Breast epithelium (tissue), 4 donors: Measurements from ENCODE around the gene LRRC26. TPM values are rescaled to one million over a fixed set of nuclear protein-coding genes. Genes with fewer than 3 reads are reported as not detected.

Source experiments
- DNase-seq, 2 donors: peaks; one replicate each; pipeline ENCODE4 v3.0.0-alpha.2; 2019; ENCODE audit warnings: low spot score in 2 of 2
- H3K27ac ChIP-seq, 2 donors: fragments of 200-600 bp; sonication (generic) in 1 of 2; one replicate each; pipeline ENCODE4 v1.5.1; 2016 to 2019; ENCODE audit warnings: mild to moderate bottlenecking in 1 of 2
- H3K27me3 ChIP-seq, 2 donors: fragments of 200-600 bp; sonication (generic) in 1 of 2; one replicate each; pipeline versions ENCODE4 v1.5.1 to v1.6.0; 2017 to 2019; ENCODE audit warnings: control low read depth in 1 of 2, mild to moderate bottlenecking in 1 of 2
- H3K36me3 ChIP-seq: fragments of 200-600 bp; one replicate; pipeline ENCODE4 v1.5.1; 2019
- H3K4me1 ChIP-seq, 2 donors: fragments of 200-600 bp; sonication (generic); one replicate each; pipeline ENCODE4 v1.5.1; 2016 to 2019; ENCODE audit warnings: control low read depth in 1 of 2
- H3K4me3 ChIP-seq, 3 donors: fragments of 200-600 bp; sonication (generic); 1 replicate in 2 of 3; 2 replicates in 1 of 3; pipeline ENCODE4 v1.5.1; 2016 to 2019; ENCODE audit warnings: mild to moderate bottlenecking in 3 of 3, moderate library complexity in 2 of 3
- H3K9me3 ChIP-seq, 2 donors: fragments of 200-600 bp; sonication (generic) in 1 of 2; one replicate each; pipeline ENCODE4 v1.5.1; 2016 to 2019; ENCODE audit warnings: control low read depth in 1 of 2
- POLR2A ChIP-seq: fragments of 450-650 bp; IDR thresholded peaks from one replicate; pipeline ENCODE4 v1.6.1; 2016; ENCODE audit warnings: antibody characterized with exemption, mild to moderate bottlenecking, moderate library complexity
- POLR2AphosphoS5 ChIP-seq, 3 donors: sonication (generic); formaldehyde crosslinking; IDR thresholded peaks; one replicate each; pipeline ENCODE4 v1.6.1; 2017; ENCODE audit warnings: antibody characterized with exemption in 3 of 3
- intact Hi-C: fragments of 100-400 bp; cut with DNase I; formaldehyde crosslinking; loops from one replicate; pipeline ENCODE4 v1.15.1; 2023; ENCODE audit warnings: low total_unique reads
- total RNA-seq, 3 donors: library from RNA; depleted of rRNA; stranded (reverse); fragments of >200 nt; gene quantifications; one replicate each; pipeline ENCODE4 v1.1.0, GENCODE V29; 2016
- TF ChIP-seq, protein P1 (sequence below), 3 donors: fragments of 450-650 bp; IDR thresholded peaks; one replicate each; pipeline ENCODE4 v1.5.1; 2016 to 2017; ENCODE audit warnings: antibody characterized with exemption in 3 of 3, mild to moderate bottlenecking in 3 of 3, moderate library complexity in 3 of 3

LRRC26 gene
- total RNA-seq, 3 donors from 2014 or later, result 7.8 to 9.2 TPM; not detected in 1

DNA sequence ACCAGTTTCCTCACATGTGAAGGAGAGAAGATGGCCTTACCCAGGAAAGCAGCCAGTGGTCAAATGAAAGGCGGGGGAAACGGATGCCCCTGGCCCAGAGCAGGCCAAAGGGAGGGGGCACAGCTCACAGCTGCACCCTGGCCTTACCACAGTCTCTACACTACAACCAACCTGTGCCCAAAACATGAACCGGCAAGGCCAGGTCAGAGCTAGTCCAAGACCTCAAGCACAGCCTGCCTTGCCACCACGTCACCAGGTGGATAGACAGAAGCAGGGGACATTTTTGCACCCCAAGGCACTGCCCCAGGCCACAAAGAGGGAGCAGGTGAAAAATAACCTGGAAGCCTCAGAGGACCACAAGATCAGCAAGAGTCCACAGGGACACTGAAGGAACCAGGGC, 26.4 kb downstream of the LRRC26 start:
- Histone ChIP-seq H3K4me1 (no peaks in the 10 kb centered on the region), H3K4me3 (no peak overlapping the region), H3K9me3 (no peaks in the 10 kb centered on the region), H3K36me3 (no peaks in the 10 kb centered on the region), H3K27ac (no peak overlapping the region), H3K27me3 (peaks cover 4 to 85% of the 10 kb centered on the region in 2 donors)
- TF ChIP-seq POLR2A (no peak), POLR2AphosphoS5 (IDR thresholded peaks at IDR 0.05) (no peak)
- TF ChIP-seq, protein P1, sequence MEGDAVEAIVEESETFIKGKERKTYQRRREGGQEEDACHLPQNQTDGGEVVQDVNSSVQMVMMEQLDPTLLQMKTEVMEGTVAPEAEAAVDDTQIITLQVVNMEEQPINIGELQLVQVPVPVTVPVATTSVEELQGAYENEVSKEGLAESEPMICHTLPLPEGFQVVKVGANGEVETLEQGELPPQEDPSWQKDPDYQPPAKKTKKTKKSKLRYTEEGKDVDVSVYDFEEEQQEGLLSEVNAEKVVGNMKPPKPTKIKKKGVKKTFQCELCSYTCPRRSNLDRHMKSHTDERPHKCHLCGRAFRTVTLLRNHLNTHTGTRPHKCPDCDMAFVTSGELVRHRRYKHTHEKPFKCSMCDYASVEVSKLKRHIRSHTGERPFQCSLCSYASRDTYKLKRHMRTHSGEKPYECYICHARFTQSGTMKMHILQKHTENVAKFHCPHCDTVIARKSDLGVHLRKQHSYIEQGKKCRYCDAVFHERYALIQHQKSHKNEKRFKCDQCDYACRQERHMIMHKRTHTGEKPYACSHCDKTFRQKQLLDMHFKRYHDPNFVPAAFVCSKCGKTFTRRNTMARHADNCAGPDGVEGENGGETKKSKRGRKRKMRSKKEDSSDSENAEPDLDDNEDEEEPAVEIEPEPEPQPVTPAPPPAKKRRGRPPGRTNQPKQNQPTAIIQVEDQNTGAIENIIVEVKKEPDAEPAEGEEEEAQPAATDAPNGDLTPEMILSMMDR (IDR thresholded peaks at IDR 0.05), result no peak
- intact Hi-C loops, result no loop called here
- no peak for DNase-seq

DNA sequence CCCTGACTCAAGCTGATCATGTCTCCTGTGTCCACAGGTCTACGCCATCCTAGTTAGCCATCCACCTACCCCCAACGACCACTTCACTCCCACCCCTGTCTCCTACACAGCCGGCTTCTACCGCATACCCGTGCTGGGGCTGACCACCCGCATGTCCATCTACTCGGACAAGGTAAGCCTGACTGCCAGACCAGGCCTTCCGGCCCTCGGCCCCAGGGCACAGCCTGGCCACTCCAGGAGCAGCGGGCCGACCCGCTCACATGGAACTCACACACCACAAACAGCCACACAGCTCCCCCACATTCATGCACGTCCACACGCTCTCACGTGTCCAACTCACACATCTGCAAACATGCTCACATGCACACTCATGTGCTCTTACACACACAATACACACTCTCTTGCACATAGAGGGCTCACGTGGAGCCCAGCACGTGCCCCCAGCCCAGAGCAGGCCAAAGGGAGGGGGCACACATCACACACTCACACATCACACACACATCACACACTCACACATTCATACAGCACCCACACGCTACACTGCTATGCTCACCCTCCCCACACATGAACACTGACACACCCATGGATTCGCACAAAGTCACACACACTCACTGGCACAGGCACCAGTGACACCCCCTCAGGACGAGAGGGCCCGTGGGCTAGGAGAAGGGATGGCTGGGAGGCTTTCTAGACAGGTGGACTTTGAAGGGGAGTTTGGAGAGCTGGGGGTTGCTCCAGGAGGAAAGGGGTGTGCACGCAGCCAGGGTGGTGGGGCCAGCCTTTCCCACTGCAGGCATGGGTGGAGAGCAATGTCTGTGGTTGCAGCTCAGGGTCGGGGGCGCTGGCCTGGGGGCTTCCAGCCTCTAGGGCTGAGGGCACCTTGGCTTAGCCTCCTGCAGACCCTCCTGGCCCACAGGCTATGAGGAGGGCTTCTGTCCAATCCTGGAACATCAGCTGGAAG, 27.6 kb downstream of the LRRC26 start:
- Histone ChIP-seq H3K27ac (no peak overlapping the region), H3K4me1 (no peaks in the 10 kb centered on the region), H3K9me3 (no peaks in the 10 kb centered on the region), H3K4me3 (no peak overlapping the region), H3K27me3 (peaks cover 6 to 85% of the 10 kb centered on the region in 2 donors), H3K36me3 (no peaks in the 10 kb centered on the region)
- no peak for DNase-seq
- TF ChIP-seq, protein P1 (IDR thresholded peaks at IDR 0.05), result no peak
- TF ChIP-seq POLR2A (no peak), POLR2AphosphoS5 (IDR thresholded peaks at IDR 0.05) (no peak)
- intact Hi-C loops, result no loop called here

DNA sequence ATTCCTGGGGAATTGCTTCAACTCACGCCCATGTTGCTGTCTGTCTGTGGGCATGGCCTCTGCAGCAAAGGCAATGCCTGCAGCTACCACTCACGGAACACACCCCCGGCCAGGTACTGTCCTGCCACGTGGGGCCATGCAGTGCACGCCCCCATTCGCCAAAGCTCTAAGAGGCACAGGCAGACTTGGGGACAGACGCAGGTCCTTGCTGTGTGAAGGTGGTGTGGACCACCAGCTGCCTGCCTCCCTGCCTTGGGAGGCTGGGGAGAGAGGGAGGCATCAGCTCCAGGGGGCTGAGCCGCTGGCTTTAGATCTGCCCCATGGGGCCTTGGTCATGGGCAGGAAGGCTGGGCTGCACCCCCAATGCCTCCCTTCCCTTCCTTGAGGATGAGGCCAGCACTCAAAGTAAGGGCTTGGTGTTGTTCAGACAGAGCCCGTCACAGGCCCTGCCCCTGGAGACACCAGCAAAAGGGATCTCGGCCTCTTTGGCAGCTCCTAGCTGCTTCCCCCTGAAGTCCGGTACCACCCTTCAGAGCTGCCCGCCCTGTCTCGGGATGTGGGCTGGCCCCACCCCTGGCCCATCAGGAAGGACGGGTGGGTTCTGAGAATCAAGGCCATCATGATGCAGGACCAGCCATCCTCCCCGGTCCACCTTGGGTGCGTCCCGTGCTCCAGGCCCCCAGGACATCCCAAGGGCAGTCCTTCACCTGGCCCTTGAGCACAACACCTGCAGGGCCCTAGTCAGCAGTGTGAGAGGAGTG, 28.6 kb downstream of the LRRC26 start:
- no peaks in the 10 kb centered on the region for H3K36me3 ChIP-seq
- H3K4me3 ChIP-seq, result no peak overlapping the region
- intact Hi-C loops, result no loop called here
- peaks cover 6 to 85% of the 10 kb centered on the region in 2 donors for H3K27me3 ChIP-seq
- no peaks in the 10 kb centered on the region for H3K4me1 ChIP-seq
- no peak for DNase-seq
- H3K9me3 ChIP-seq, result no peaks in the 10 kb centered on the region
- TF ChIP-seq POLR2A (no peak), POLR2AphosphoS5 (IDR thresholded peaks at IDR 0.05) (no peak)
- TF ChIP-seq, protein P1 (IDR thresholded peaks at IDR 0.05), result no peak
- no peak overlapping the region for H3K27ac ChIP-seq

DNA sequence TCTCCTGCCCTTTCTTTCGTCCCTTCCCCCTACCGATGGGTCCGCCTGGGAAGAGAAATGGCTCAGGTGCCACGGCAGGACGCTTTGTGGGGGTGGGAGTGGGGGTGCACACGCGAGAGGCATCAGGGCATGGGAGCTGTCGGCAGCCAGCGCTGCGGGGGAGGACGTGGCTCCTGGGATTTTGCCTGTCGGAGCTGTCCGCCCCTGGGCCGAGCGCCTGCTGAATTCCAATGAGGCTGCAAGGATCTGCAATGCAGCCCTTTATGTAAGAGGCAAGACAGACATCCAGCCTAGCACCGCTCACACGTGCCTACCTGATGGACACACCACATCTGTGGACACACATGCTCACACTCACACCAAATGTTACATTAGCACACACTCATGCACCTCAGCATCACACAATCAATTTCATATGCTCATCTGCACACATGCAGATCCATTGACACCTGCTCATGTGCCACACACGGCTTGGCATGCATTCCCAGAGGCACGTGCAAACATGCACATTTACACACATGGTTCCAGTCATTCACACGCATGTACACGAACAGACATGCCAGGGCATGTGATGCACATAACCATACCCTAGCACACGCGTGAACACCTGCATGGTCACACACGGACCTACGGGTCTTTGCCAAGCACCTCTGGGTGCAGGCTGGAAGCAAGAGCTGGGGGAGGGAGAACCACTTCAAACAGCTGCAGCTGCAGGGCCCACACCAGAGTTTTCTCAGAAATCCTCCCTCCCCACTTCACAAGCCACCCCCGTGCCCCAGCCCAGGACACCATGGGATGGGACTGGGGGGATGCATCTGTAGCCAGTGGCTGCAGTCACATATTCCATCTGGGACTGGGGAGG, 29.5 kb downstream of the LRRC26 start:
- intact Hi-C loops, result no loop called here
- H3K36me3 ChIP-seq, result no peaks in the 10 kb centered on the region
- no peaks in the 10 kb centered on the region for H3K9me3 ChIP-seq
- no peak for TF ChIP-seq POLR2AphosphoS5 (IDR thresholded peaks at IDR 0.05)
- no peak for TF ChIP-seq POLR2A
- TF ChIP-seq, protein P1 (IDR thresholded peaks at IDR 0.05), result no peak
- H3K27ac ChIP-seq, result no peak overlapping the region
- no peak overlapping the region for H3K4me3 ChIP-seq
- DNase-seq, result no peak
- H3K27me3 ChIP-seq, result peaks cover 6 to 85% of the 10 kb centered on the region in 2 donors
- no peaks in the 10 kb centered on the region for H3K4me1 ChIP-seq
